Brain microvascular endothelial cell (primary cell): ENCODE data around the gene NOL4L.

Experiments used
- DNase-seq: peaks from one replicate; pipeline ENCODE4 v3.0.0-alpha.2; 2020
- H3K27ac ChIP-seq: fragments of 250-450 bp; sonication (Bioruptor Pico); 2 replicates; pipeline ENCODE4 v1.5.1; 2020; ENCODE audit warnings: mild to moderate bottlenecking, moderate library complexity
- H3K27me3 ChIP-seq: fragments of 250-450 bp; sonication (Bioruptor Pico); replicated peaks from 2 replicates; pipeline ENCODE4 v1.5.1; 2020; ENCODE audit warnings: mild to moderate bottlenecking
- H3K36me3 ChIP-seq: fragments of 250-450 bp; sonication (Bioruptor Pico); replicated peaks from 2 replicates; pipeline ENCODE4 v1.5.1; 2020; ENCODE audit warnings: mild to moderate bottlenecking
- H3K4me3 ChIP-seq: 2 replicates; pipeline ENCODE4 v1.5.1; 2011; ENCODE audit warnings: low read depth, mild to moderate bottlenecking, control low read depth, low read length, moderate library complexity
- CTCF ChIP-seq: IDR thresholded peaks from 2 replicates; pipeline ENCODE4 v1.5.1; 2011; ENCODE audit warnings: low read depth, mild to moderate bottlenecking, moderate library complexity, low read length, control low read depth, inconsistent platforms; ENCODE audit errors: missing control alignments
- in situ Hi-C: cut with HindIII; loops from 2 replicates; pipeline ENCODE4 v1.10.0; 2017; ENCODE audit warnings: low sequenced_read_pairs, low pct_ligation_motif_present

NOL4L gene

GRCh38 chr20:32400476-32400875 is 184.7 kb downstream of the NOL4L start:
- no peak for DNase-seq
- H3K36me3 ChIP-seq, result no peaks in the 10 kb centered on the region
- H3K4me3 ChIP-seq, result no peak overlapping the region
- no peaks in the 10 kb centered on the region for H3K27me3 ChIP-seq
- no peak overlapping the region for H3K27ac ChIP-seq
- TF ChIP-seq CTCF, result no peak
- in situ Hi-C loops, result no loop called here

DNA sequence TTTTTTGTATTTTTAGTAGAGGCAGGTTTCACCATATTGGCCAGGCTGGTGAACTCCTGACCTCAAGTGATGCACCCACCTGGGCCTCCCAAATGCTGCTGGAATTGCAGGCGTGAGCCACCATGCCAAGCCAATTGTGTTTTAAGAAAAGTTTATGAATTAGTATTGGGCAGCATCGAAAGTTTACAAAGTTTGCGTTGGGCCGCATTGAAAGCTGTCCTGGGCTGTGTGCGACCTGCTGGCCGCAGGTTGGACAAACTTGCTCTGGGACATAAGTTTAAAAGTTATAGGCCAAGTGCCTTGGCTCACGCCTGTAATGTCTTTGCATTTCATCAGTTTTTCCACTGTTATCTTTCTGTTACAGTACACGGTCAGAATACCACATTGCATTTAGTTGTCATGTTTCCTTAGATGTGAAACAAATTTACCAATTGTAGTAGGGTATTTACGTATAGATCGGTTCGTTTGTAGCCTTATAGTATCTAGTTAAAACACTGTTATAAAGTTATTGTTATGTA is 187.5 kb downstream of the NOL4L start:
- in situ Hi-C loops, result no loop called here

DNA sequence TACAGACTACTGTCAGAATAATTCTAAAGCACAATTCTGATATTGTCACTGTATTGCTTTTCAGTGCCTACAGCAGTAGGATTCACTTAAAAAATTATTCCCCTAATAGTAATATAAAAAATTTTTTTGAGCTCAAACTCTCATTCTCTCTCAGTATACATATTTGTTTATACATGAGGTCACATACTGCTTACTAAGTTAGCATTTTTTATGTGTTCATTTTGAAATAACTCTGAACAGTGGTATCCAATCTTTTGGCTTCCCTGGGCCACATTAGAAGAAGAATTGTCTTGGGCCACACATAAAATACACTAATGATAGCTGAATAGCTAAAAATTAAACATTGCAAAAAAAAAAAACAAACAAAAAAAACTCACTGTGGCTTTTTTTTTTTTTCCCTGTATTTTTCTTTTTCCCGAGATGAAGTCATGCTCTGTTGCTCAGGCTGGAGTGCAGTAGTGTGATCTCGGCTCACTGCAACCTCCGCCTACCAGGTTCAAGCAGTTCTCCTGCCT is 188.4 kb downstream of the NOL4L start:
- in situ Hi-C loops, result no loop called here
- H3K4me3 ChIP-seq, result no peak overlapping the region
- no peak for TF ChIP-seq CTCF
- DNase-seq, result no peak
- H3K36me3 ChIP-seq, result no peaks in the 10 kb centered on the region
- no peaks in the 10 kb centered on the region for H3K27me3 ChIP-seq
- no peak overlapping the region for H3K27ac ChIP-seq

More for the DNA sequence above, 187.5 kb downstream of the NOL4L start:
- no peak overlapping the region for H3K4me3 ChIP-seq
- H3K27ac ChIP-seq, result no peak overlapping the region
- no peak for DNase-seq
- H3K27me3 ChIP-seq, result no peaks in the 10 kb centered on the region
- no peaks in the 10 kb centered on the region for H3K36me3 ChIP-seq
- no peak for TF ChIP-seq CTCF

GRCh38 chr20:32395066-32395465 is 190.1 kb downstream of the NOL4L start:
- no peak for TF ChIP-seq CTCF
- no peak for DNase-seq
- in situ Hi-C loops, result no loop called here
- no peak overlapping the region for H3K27ac ChIP-seq
- H3K36me3 ChIP-seq, result peaks cover 9% of the 10 kb centered on the region
- H3K4me3 ChIP-seq, result no peak overlapping the region
- H3K27me3 ChIP-seq, result no peaks in the 10 kb centered on the region
